ENCODE results near the gene NOC2L. TPM values are rescaled to one million over a fixed set of nuclear protein-coding genes. Genes with fewer than 3 reads are reported as not detected.

NOC2L gene
- total and polyA plus RNA-seq, 2 donors (not counting 1 experiment from before 2014, with no cell fraction given): 34.1 to 61.1 TPM

DNA sequence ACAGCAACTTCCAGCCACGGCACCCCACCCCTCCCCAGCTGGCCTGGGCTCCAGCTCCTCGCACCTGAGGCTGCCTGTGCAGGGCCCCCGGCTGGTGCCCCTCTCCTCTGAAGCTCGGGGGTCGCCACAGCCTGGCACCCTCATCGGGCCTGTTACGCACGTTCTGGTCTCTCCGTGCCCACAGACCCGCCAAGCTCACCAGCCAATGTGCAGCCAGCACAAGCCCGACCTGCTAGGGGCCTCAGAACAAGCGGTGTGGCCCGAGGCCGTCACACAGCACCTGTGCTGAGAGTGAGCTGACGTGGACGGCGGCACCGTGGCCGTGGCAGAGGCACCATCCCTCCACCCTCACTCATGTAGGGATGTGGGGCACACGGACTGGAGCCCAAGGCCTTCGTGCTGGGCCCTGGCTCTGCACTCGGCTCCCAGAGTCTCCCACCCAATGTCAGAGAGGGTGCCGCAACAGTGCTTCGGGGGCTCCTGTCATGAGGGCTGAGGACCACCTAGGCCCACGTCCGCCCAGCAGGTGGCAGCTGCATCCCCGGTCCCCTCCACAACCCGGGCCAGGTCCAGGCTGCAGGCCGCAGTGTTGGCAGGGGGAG lies 39.7 kb downstream of the NOC2L start:
- no peaks in the 10 kb centered on the region for H4K20me1 ChIP-seq (ENCODE audit: control insufficient read depth, extremely low read depth, insufficient read depth, low read length)
- H3K27ac ChIP-seq (ENCODE audit: insufficient read depth, low read length): no peak overlapping the region
- no peaks in the 10 kb centered on the region for H3K36me3 ChIP-seq (ENCODE audit: control insufficient read depth, insufficient read depth, low read length)
- H3K27me3 ChIP-seq (ENCODE audit: control insufficient read depth, insufficient read depth, low read length): peaks cover 47% of the 10 kb centered on the region
- no peak overlapping the region for H3K9ac ChIP-seq (ENCODE audit: insufficient read depth, low read length)
- H3K4me1 ChIP-seq (ENCODE audit: control insufficient read depth, extremely low read depth, insufficient read depth, low read length): peaks cover 7% of the 10 kb centered on the region
- no peak overlapping the region for H3K4me3 ChIP-seq (replicated peaks in 1 of 4; ENCODE audit: control extremely low read depth in 1 of 4, insufficient read depth in 1 of 4, low read depth in 3 of 4, low read length in 4 of 4)
- H3K9me3 ChIP-seq (ENCODE audit: control insufficient read depth, insufficient read depth, low read depth, low read length): no peaks in the 10 kb centered on the region
- H2AFZ ChIP-seq (ENCODE audit: low read length): no peak overlapping the region
- no peaks in the 10 kb centered on the region for H3K79me2 ChIP-seq (ENCODE audit: control insufficient read depth, insufficient read depth, low read length)
- TF ChIP-seq, protein P1, sequence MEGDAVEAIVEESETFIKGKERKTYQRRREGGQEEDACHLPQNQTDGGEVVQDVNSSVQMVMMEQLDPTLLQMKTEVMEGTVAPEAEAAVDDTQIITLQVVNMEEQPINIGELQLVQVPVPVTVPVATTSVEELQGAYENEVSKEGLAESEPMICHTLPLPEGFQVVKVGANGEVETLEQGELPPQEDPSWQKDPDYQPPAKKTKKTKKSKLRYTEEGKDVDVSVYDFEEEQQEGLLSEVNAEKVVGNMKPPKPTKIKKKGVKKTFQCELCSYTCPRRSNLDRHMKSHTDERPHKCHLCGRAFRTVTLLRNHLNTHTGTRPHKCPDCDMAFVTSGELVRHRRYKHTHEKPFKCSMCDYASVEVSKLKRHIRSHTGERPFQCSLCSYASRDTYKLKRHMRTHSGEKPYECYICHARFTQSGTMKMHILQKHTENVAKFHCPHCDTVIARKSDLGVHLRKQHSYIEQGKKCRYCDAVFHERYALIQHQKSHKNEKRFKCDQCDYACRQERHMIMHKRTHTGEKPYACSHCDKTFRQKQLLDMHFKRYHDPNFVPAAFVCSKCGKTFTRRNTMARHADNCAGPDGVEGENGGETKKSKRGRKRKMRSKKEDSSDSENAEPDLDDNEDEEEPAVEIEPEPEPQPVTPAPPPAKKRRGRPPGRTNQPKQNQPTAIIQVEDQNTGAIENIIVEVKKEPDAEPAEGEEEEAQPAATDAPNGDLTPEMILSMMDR (conservative IDR thresholded peaks at IDR 0.05 in 1 of 2, IDR thresholded peaks at IDR 0.05 in 1 of 2; ENCODE audit: low read depth in 1 of 2, low read length in 2 of 2): peak in 1 of 2 donors; percentile 8
- no peak for TF ChIP-seq EZH2 (IDR thresholded peaks at IDR 0.05; ENCODE audit: low read length, missing control alignments)
- no peak overlapping the region for H3K4me2 ChIP-seq (ENCODE audit: extremely low read depth, insufficient read depth, low read length)
- DNase-seq (ENCODE audit: low read depth in 2 of 2): no peak

DNA sequence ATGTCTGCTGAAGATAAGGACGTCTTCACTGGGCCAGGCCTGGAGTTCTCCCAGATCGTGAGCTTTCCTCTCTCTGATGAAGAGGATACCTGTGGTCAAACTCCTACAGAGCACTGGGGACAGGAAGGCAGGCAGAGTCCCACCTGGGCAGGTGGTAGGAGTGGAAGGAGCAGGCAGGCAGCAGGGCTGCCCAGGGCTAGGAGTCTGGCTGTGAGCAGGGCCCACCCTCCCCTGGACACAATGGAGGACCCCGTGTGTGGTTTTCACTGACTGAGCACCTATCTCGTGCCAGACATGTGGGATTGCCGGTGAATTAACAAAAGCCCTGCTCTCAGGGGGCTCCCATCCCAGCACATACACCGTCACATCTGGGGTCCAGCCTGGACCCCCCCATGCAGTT lies 40.2 kb downstream of the NOC2L start:
- TF ChIP-seq EZH2 (IDR thresholded peaks at IDR 0.05; ENCODE audit: low read length, missing control alignments): no peak
- TF ChIP-seq, protein P1 (conservative IDR thresholded peaks at IDR 0.05 in 1 of 2, IDR thresholded peaks at IDR 0.05 in 1 of 2; ENCODE audit: low read depth in 1 of 2, low read length in 2 of 2): no peak
- Histone ChIP-seq H3K9me3 (ENCODE audit: control insufficient read depth, insufficient read depth, low read depth, low read length) (no peaks in the 10 kb centered on the region), H3K4me1 (ENCODE audit: control insufficient read depth, extremely low read depth, insufficient read depth, low read length) (peaks cover 7% of the 10 kb centered on the region), H3K27me3 (ENCODE audit: control insufficient read depth, insufficient read depth, low read length) (peaks cover 47% of the 10 kb centered on the region), H3K9ac (ENCODE audit: insufficient read depth, low read length) (no peak overlapping the region), H3K79me2 (ENCODE audit: control insufficient read depth, insufficient read depth, low read length) (no peaks in the 10 kb centered on the region), H4K20me1 (ENCODE audit: control insufficient read depth, extremely low read depth, insufficient read depth, low read length) (no peaks in the 10 kb centered on the region), H2AFZ (ENCODE audit: low read length) (no peak overlapping the region), H3K36me3 (ENCODE audit: control insufficient read depth, insufficient read depth, low read length) (no peaks in the 10 kb centered on the region), H3K4me3 (replicated peaks in 1 of 4; ENCODE audit: control extremely low read depth in 1 of 4, insufficient read depth in 1 of 4, low read depth in 3 of 4, low read length in 4 of 4) (no peak overlapping the region), H3K27ac (ENCODE audit: insufficient read depth, low read length) (no peak overlapping the region), H3K4me2 (ENCODE audit: extremely low read depth, insufficient read depth, low read length) (no peak overlapping the region)
- no peak for DNase-seq (ENCODE audit: low read depth in 2 of 2)

DNA sequence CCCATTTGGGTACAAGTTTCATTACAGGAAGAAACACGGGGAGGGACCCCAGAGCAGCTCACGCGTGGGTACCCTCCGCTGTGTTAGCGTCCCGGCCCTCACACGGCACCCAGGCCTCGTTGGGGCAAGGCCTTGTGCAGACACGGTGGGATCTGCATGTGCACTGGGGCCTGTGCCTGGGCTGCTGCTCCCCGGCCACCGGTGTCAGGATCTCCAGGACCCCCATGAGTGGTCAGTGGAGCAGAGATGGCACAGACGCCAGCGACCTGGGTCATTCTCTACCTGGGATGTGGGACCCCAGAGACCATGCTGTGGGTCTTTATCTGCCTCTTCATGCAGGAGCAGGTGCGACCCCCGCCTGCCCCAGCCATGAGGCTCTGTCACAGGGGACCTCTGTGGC lies 40.7 kb downstream of the NOC2L start:
- Histone ChIP-seq H3K4me2 (ENCODE audit: extremely low read depth, insufficient read depth, low read length) (no peak overlapping the region), H4K20me1 (ENCODE audit: control insufficient read depth, extremely low read depth, insufficient read depth, low read length) (no peaks in the 10 kb centered on the region), H2AFZ (ENCODE audit: low read length) (no peak overlapping the region), H3K27me3 (ENCODE audit: control insufficient read depth, insufficient read depth, low read length) (peaks cover 47% of the 10 kb centered on the region), H3K4me3 (replicated peaks in 1 of 4; ENCODE audit: control extremely low read depth in 1 of 4, insufficient read depth in 1 of 4, low read depth in 3 of 4, low read length in 4 of 4) (no peak overlapping the region), H3K36me3 (ENCODE audit: control insufficient read depth, insufficient read depth, low read length) (no peaks in the 10 kb centered on the region), H3K4me1 (ENCODE audit: control insufficient read depth, extremely low read depth, insufficient read depth, low read length) (peaks cover 7% of the 10 kb centered on the region), H3K9ac (ENCODE audit: insufficient read depth, low read length) (no peak overlapping the region), H3K9me3 (ENCODE audit: control insufficient read depth, insufficient read depth, low read depth, low read length) (no peaks in the 10 kb centered on the region), H3K27ac (ENCODE audit: insufficient read depth, low read length) (no peak overlapping the region), H3K79me2 (ENCODE audit: control insufficient read depth, insufficient read depth, low read length) (no peaks in the 10 kb centered on the region)
- no peak for DNase-seq (ENCODE audit: low read depth in 2 of 2)
- no peak for TF ChIP-seq EZH2 (IDR thresholded peaks at IDR 0.05; ENCODE audit: low read length, missing control alignments)
- TF ChIP-seq, protein P1 (conservative IDR thresholded peaks at IDR 0.05 in 1 of 2, IDR thresholded peaks at IDR 0.05 in 1 of 2; ENCODE audit: low read depth in 1 of 2, low read length in 2 of 2): no peak
